Lower leg skin (tissue), 4 donors: ENCODE data around the gene GCNT2. TPM values are rescaled to one million over a fixed set of nuclear protein-coding genes. Genes with fewer than 3 reads are reported as not detected.

Source experiments
- DNase-seq, 2 donors: peaks; one replicate each; pipeline ENCODE4 v3.0.0-alpha.2; 2019; ENCODE audit warnings: low spot score in 2 of 2
- H3K4me3 ChIP-seq: fragments of 200-600 bp; sonication (generic); 2 replicates; pipeline ENCODE4 v1.5.1; 2017; ENCODE audit warnings: mild to moderate bottlenecking, low read depth; ENCODE audit not compliant: poor library complexity, severe bottlenecking
- CTCF ChIP-seq, 3 donors: fragments of 450-650 bp; IDR thresholded peaks; one replicate each; pipeline ENCODE4 v1.5.1; 2016; ENCODE audit warnings: antibody characterized with exemption in 3 of 3, mild to moderate bottlenecking in 3 of 3, moderate library complexity in 2 of 3
- POLR2A ChIP-seq, 2 donors: fragments of 450-650 bp; IDR thresholded peaks; one replicate each; pipeline ENCODE4 v1.6.1; 2016 to 2017; ENCODE audit warnings: antibody characterized with exemption in 2 of 2, mild to moderate bottlenecking in 1 of 2, moderate library complexity in 1 of 2
- WGBS, 2 donors: methylation state at CpG; one replicate each; pipeline ENCODE4 v1.1.5; 2018; 5-methylcytosine and 5-hydroxymethylcytosine counted together
- intact Hi-C: fragments of 100-400 bp; cut with DNase I; formaldehyde crosslinking; loops from one replicate; pipeline ENCODE4 v1.15.0; 2023; ENCODE audit warnings: low total_unique reads
- total RNA-seq, 4 donors: library from RNA; depleted of rRNA; stranded (reverse); fragments of >200 nt; gene quantifications; one replicate each; pipeline ENCODE4 v1.1.0, GENCODE V29; 2016

Gene GCNT2
- total RNA-seq, 4 donors from 2014 or later = 5.6 to 12.0 (median 10.7) TPM

- 81 to 88% methylated on average over 9 of the region's 9 CpGs for WGBS, 2 donors
- intact Hi-C loops = no loop called here
- TF ChIP-seq CTCF (IDR thresholded peaks at IDR 0.05) = no peak
- TF ChIP-seq POLR2A (IDR thresholded peaks at IDR 0.05) = no peak
- DNase-seq = no peak
- no peak overlapping the region for H3K4me3 ChIP-seq
These were observed 105.1 kb downstream of the GCNT2 start for GRCh38 chr6:10626154-10626741.

GRCh38 chr6:10627800-10628199 is 106.6 kb downstream of the GCNT2 start:
- TF ChIP-seq CTCF (IDR thresholded peaks at IDR 0.05) (no peak), POLR2A (IDR thresholded peaks at IDR 0.05) (no peak)
- DNase-seq = no peak
- 81 to 90% methylated on average over 1 of the region's 1 CpG for WGBS, 2 donors
- intact Hi-C loops = no loop called here
- H3K4me3 ChIP-seq = no peak overlapping the region

GRCh38 chr6:10630178-10630577 is 109.0 kb downstream of the GCNT2 start:
- DNase-seq = no peak
- TF ChIP-seq CTCF (IDR thresholded peaks at IDR 0.05) (no peak), POLR2A (IDR thresholded peaks at IDR 0.05) (no peak)
- intact Hi-C loops = no loop called here
- H3K4me3 ChIP-seq = no peak overlapping the region
- 90 to 100% methylated on average over 1 of the region's 1 CpG for WGBS, 2 donors

GRCh38 chr6:10633216-10633615 is 112.1 kb downstream of the GCNT2 start:
- 82 to 83% methylated on average over 1 of the region's 1 CpG for WGBS, 2 donors
- intact Hi-C loops = no loop called here
- DNase-seq = no peak

GRCh38 chr6:10640412-10640811 is 119.3 kb downstream of the GCNT2 start:
- TF ChIP-seq CTCF (IDR thresholded peaks at IDR 0.05) (no peak), POLR2A (IDR thresholded peaks at IDR 0.05) (no peak)
- DNase-seq = no peak
- WGBS, 2 donors = 94 to 97% methylated on average over 8 of the region's 8 CpGs
- intact Hi-C loops = no loop called here
- H3K4me3 ChIP-seq = no peak overlapping the region

More at GRCh38 chr6:10633216-10633615, 112.1 kb downstream of the GCNT2 start:
- TF ChIP-seq POLR2A (IDR thresholded peaks at IDR 0.05) (no peak), CTCF (IDR thresholded peaks at IDR 0.05) (no peak)
- no peak overlapping the region for H3K4me3 ChIP-seq

- no peak overlapping the region for H3K4me3 ChIP-seq
- WGBS, 2 donors = 77 to 88% methylated on average over 3 of the region's 3 CpGs
- TF ChIP-seq CTCF (IDR thresholded peaks at IDR 0.05) (no peak), POLR2A (IDR thresholded peaks at IDR 0.05) (no peak)
- intact Hi-C loops = no loop called here
- DNase-seq = no peak
These were observed 120.4 kb downstream of the GCNT2 start for GRCh38 chr6:10641528-10641927.
